Measurements from ENCODE around the gene PLG. TPM values are rescaled to one million over a fixed set of nuclear protein-coding genes. Genes with fewer than 3 reads are reported as not detected.
"Not testable (repeated sequence)": the region's sequence is repeated elsewhere in the genome, so short reads cannot be mapped to it uniquely, and the experiment has no call there.

PLG gene
- total RNA-seq, 3 donors from 2014 or later, result not detected

DNA sequence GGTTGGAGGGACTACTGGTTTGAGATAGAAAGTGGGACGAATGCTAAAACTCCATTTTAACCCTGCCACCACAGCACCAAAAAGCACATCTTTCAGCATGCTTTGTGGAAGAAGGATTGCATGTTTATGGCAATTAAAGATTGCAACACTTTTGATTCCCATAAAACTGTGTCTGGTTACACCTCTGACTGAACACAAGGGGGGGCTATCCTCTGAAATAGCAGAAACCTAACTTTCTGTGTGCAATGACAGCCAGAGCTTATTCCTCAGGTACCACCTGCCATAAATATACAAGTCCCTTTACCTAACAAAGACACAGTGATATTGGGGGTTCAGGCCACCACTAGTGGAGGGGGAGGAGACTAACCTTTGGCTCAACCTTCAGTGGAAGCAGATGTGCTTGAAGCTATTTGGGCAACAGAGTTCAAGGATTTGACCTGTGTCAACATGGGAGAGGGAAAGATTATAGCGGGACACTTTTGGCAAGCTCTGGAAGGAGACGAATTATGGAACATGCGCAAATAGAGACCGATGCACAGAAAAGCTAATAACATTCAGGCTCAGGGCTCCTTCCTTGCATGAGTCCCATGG lies 9.6 kb upstream of the PLG start:
- no peak overlapping the region for H3K4me3 ChIP-seq

DNA sequence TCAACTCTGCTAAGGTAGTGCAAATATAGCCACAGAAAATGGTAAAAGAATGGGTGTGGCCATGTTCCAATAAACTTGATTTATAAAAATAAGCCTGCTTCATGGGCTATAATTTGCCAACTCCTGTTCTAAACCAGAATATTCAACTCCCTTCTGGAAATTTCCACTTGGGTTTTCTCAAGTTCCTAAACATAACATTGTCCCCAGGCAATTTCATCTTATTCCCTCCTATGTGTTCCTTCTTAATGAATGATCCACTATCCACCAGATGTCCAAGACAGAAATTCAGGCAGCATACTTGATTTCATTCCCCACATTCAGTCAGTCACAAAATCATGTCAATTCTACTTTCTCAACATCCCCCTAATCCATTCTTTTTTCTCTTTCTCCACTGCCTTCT lies 7.0 kb upstream of the PLG start:
- H3K4me1 ChIP-seq; H3K4me3 ChIP-seq; H3K27ac ChIP-seq; H3K36me3 ChIP-seq; H3K27me3 ChIP-seq; DNase-seq (ENCODE audit: low spot score in 2 of 2); H3K9me3 ChIP-seq; intact Hi-C loops (cut with DNase I; ENCODE audit: low total_unique reads): not testable (repeated sequence)

More for the DNA sequence above, 9.6 kb upstream of the PLG start:
- no peaks in the 10 kb centered on the region for H3K9me3 ChIP-seq
- no peaks in the 10 kb centered on the region for H3K36me3 ChIP-seq
- no peak for DNase-seq (ENCODE audit: low spot score in 2 of 2)
- TF ChIP-seq POLR2A (IDR thresholded peaks at IDR 0.05), result no peak
- TF ChIP-seq CTCF (IDR thresholded peaks at IDR 0.05), result no peak
- no peak for TF ChIP-seq POLR2AphosphoS5 (IDR thresholded peaks at IDR 0.05)
- no peaks in the 10 kb centered on the region for H3K4me1 ChIP-seq
- intact Hi-C loops (cut with DNase I; ENCODE audit: low total_unique reads), result no loop called here
- no peaks in the 10 kb centered on the region for H3K27me3 ChIP-seq
- H3K27ac ChIP-seq, result no peak overlapping the region

GRCh38 chr6:160695622-160696021 lies 6.4 kb upstream of the PLG start:
- H3K36me3 ChIP-seq; intact Hi-C loops (cut with DNase I; ENCODE audit: low total_unique reads); H3K27me3 ChIP-seq; H3K27ac ChIP-seq; H3K4me1 ChIP-seq; H3K4me3 ChIP-seq; DNase-seq (ENCODE audit: low spot score in 2 of 2); H3K9me3 ChIP-seq: not testable (repeated sequence)

DNA sequence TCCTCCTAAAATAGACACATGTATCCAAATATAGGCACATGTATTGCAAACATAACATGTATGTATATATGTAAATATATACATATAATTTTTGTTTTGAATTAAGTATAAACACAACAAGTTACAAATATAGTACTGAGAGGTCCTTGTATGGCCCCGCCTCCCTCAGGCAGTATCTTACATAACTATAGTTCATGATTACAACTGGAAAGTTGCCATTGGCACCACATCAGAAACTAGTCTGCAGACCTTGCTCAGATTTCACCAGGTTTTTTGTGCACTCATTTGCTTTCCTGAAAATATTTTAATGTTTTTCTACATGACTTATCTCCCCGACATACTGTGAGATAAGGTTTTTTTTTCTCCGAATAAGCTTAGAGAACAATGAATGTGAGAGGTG lies 5.2 kb upstream of the PLG start:
- H3K36me3 ChIP-seq; H3K4me3 ChIP-seq; H3K9me3 ChIP-seq; DNase-seq (ENCODE audit: low spot score in 2 of 2); intact Hi-C loops (cut with DNase I; ENCODE audit: low total_unique reads); H3K4me1 ChIP-seq; H3K27me3 ChIP-seq; H3K27ac ChIP-seq: not testable (repeated sequence)

GRCh38 chr6:160697826-160698225 lies 4.2 kb upstream of the PLG start:
- no peak for TF ChIP-seq POLR2AphosphoS5 (IDR thresholded peaks at IDR 0.05)
- no peak for TF ChIP-seq POLR2A (IDR thresholded peaks at IDR 0.05)
- no peak for TF ChIP-seq CTCF (IDR thresholded peaks at IDR 0.05)
- no peaks in the 10 kb centered on the region for H3K4me1 ChIP-seq
- no peak overlapping the region for H3K4me3 ChIP-seq
- no peak for DNase-seq (ENCODE audit: low spot score in 2 of 2)
- H3K27me3 ChIP-seq, result no peaks in the 10 kb centered on the region
- H3K9me3 ChIP-seq, result no peaks in the 10 kb centered on the region
- intact Hi-C loops (cut with DNase I; ENCODE audit: low total_unique reads), result no loop called here
- no peaks in the 10 kb centered on the region for H3K36me3 ChIP-seq
- no peak overlapping the region for H3K27ac ChIP-seq

DNA sequence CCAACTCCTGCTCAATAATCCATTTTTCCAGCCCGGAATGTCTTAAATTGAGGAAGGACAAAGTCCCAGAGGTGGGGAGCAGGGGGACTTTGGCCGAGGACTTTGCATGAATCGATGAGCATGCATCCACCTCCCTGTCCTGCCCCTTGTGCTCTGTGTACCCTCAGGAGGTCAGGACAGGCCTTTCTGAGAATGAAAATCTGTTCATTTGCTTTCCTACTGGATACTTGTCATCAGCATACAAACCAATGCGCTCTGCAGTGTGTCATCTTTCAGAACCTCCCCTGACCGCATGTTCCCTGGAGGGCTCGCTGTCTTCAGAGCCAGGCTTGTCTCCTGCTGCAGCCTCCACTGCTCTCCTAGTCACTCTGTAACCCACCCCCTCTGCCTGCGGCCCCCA lies 2.6 kb downstream of the PLG start:
- H3K27ac ChIP-seq; H3K27me3 ChIP-seq; H3K9me3 ChIP-seq; H3K36me3 ChIP-seq; intact Hi-C loops (cut with DNase I; ENCODE audit: low total_unique reads); DNase-seq (ENCODE audit: low spot score in 2 of 2); H3K4me1 ChIP-seq; H3K4me3 ChIP-seq: not testable (repeated sequence)

GRCh38 chr6:160708993-160709392 lies 6.9 kb downstream of the PLG start:
- H3K27ac ChIP-seq; H3K4me3 ChIP-seq; H3K9me3 ChIP-seq; intact Hi-C loops (cut with DNase I; ENCODE audit: low total_unique reads); H3K4me1 ChIP-seq; H3K27me3 ChIP-seq; H3K36me3 ChIP-seq; DNase-seq (ENCODE audit: low spot score in 2 of 2): not testable (repeated sequence)

- TF ChIP-seq POLR2A (IDR thresholded peaks at IDR 0.05) (no peak), CTCF (IDR thresholded peaks at IDR 0.05) (no peak), POLR2AphosphoS5 (IDR thresholded peaks at IDR 0.05) (no peak)
- Histone ChIP-seq H3K4me1 (no peaks in the 10 kb centered on the region), H3K4me3 (no peak overlapping the region), H3K27ac (no peak overlapping the region), H3K27me3 (no peaks in the 10 kb centered on the region), H3K36me3 (no peaks in the 10 kb centered on the region), H3K9me3 (no peaks in the 10 kb centered on the region)
- intact Hi-C loops (cut with DNase I; ENCODE audit: low total_unique reads), result no loop called here
- DNase-seq (ENCODE audit: low spot score in 2 of 2), result no peak
Observed at GRCh38 chr6:160714731-160715316, 12.8 kb downstream of the PLG start.
